HL-60 (cell line): ENCODE measurements around the gene CALHM6.

Experiments
- DNase-seq, 2 experiments: peaks; one replicate each; pipeline ENCODE4 v3.0.0-alpha.2; 2010 to 2020; ENCODE audit warnings: low read depth in 1 of 2, low spot score in 1 of 2
- H3K27ac ChIP-seq: fragments of 250-450 bp; sonication (Bioruptor Pico); replicated peaks from 2 replicates; pipeline ENCODE4 v1.5.1; 2020; ENCODE audit warnings: mild to moderate bottlenecking, moderate library complexity
- H3K27me3 ChIP-seq: fragments of 250-450 bp; sonication (Bioruptor Pico); 2 replicates; pipeline ENCODE4 v1.5.1; 2021; ENCODE audit warnings: mild to moderate bottlenecking, moderate library complexity; ENCODE audit not compliant: insufficient read depth, poor library complexity, severe bottlenecking
- H3K4me3 ChIP-seq: replicated peaks from 2 replicates; pipeline ENCODE4 v1.5.1; 2011; ENCODE audit warnings: mild to moderate bottlenecking, control low read depth, low read length; ENCODE audit not compliant: insufficient read depth
- GABPA ChIP-seq: IDR thresholded peaks from 2 replicates; pipeline ENCODE4 v1.6.1; 2012; ENCODE audit warnings: low read depth
- POLR2AphosphoS5 ChIP-seq: IDR thresholded peaks from 2 replicates; pipeline ENCODE4 v1.6.1; 2012; ENCODE audit warnings: low read depth
- SPI1 ChIP-seq: IDR thresholded peaks from 2 replicates; pipeline ENCODE4 v1.6.1; 2012; ENCODE audit warnings: low read depth, mild to moderate bottlenecking, borderline replicate concordance
- TF ChIP-seq, protein P1 (sequence below): IDR thresholded peaks from 2 replicates; pipeline ENCODE4 v1.6.1; 2012; ENCODE audit warnings: low read depth; ENCODE audit not compliant: insufficient replicate concordance
- TF ChIP-seq, protein P2 (sequence below): IDR thresholded peaks from one replicate; pipeline ENCODE4 v1.5.1; 2011; ENCODE audit warnings: low read length, control low read depth, inconsistent platforms; ENCODE audit not compliant: insufficient read depth

CALHM6 gene

DNA sequence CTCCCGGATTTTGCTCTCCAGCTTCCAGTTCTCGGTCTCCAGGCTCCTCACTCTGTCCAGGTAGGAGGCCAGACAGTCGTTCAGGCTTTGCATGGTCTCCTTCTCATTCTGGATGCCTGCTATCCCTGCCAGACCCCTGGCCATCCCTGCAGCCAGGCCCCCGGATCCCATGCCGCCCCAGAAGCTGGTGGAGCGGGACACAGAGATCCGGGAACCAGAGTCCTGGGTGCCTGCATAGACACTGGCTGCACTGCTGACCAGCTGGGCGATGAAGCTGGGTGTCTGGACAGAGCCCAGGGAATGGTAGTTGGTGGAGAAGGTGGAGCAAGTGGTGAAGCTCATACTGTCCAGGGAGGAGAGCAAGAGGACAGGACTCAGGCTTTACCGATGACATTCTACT lies 2.9 kb upstream of the CALHM6 start:
- TF ChIP-seq POLR2AphosphoS5 (no peak), GABPA (no peak), SPI1 (no peak)
- TF ChIP-seq, protein P1, sequence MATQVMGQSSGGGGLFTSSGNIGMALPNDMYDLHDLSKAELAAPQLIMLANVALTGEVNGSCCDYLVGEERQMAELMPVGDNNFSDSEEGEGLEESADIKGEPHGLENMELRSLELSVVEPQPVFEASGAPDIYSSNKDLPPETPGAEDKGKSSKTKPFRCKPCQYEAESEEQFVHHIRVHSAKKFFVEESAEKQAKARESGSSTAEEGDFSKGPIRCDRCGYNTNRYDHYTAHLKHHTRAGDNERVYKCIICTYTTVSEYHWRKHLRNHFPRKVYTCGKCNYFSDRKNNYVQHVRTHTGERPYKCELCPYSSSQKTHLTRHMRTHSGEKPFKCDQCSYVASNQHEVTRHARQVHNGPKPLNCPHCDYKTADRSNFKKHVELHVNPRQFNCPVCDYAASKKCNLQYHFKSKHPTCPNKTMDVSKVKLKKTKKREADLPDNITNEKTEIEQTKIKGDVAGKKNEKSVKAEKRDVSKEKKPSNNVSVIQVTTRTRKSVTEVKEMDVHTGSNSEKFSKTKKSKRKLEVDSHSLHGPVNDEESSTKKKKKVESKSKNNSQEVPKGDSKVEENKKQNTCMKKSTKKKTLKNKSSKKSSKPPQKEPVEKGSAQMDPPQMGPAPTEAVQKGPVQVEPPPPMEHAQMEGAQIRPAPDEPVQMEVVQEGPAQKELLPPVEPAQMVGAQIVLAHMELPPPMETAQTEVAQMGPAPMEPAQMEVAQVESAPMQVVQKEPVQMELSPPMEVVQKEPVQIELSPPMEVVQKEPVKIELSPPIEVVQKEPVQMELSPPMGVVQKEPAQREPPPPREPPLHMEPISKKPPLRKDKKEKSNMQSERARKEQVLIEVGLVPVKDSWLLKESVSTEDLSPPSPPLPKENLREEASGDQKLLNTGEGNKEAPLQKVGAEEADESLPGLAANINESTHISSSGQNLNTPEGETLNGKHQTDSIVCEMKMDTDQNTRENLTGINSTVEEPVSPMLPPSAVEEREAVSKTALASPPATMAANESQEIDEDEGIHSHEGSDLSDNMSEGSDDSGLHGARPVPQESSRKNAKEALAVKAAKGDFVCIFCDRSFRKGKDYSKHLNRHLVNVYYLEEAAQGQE = no peak
- TF ChIP-seq, protein P2, sequence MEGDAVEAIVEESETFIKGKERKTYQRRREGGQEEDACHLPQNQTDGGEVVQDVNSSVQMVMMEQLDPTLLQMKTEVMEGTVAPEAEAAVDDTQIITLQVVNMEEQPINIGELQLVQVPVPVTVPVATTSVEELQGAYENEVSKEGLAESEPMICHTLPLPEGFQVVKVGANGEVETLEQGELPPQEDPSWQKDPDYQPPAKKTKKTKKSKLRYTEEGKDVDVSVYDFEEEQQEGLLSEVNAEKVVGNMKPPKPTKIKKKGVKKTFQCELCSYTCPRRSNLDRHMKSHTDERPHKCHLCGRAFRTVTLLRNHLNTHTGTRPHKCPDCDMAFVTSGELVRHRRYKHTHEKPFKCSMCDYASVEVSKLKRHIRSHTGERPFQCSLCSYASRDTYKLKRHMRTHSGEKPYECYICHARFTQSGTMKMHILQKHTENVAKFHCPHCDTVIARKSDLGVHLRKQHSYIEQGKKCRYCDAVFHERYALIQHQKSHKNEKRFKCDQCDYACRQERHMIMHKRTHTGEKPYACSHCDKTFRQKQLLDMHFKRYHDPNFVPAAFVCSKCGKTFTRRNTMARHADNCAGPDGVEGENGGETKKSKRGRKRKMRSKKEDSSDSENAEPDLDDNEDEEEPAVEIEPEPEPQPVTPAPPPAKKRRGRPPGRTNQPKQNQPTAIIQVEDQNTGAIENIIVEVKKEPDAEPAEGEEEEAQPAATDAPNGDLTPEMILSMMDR = no peak
- no peak overlapping the region for H3K27ac ChIP-seq
- H3K27me3 ChIP-seq = no peaks in the 10 kb centered on the region
- no peak for DNase-seq
- no peak overlapping the region for H3K4me3 ChIP-seq

DNA sequence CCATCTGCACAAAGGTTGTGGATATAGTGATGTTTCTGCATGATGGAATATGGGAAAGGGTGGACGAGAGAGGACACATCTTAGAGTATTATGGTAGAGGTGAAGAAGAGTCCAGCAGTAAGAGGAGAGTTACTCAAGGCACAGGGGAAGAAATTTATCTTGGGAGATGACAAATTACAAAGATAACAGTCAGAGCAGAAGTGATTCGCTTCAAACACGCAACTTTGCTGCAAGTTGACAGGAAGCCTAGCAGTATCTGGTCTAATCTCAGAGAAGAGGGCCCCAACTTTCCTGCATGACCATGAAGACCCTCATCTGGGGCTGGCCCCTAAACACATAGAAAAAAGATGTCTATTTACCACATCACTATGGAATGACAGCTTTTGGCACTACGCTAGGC lies 1.2 kb upstream of the CALHM6 start:
- DNase-seq = no peak
- H3K27ac ChIP-seq = no peak overlapping the region
- H3K27me3 ChIP-seq = no peaks in the 10 kb centered on the region
- H3K4me3 ChIP-seq = no peak overlapping the region
- TF ChIP-seq POLR2AphosphoS5 (no peak), SPI1 (no peak), GABPA (no peak)
- TF ChIP-seq, protein P2 = no peak
- TF ChIP-seq, protein P1 = no peak

DNA sequence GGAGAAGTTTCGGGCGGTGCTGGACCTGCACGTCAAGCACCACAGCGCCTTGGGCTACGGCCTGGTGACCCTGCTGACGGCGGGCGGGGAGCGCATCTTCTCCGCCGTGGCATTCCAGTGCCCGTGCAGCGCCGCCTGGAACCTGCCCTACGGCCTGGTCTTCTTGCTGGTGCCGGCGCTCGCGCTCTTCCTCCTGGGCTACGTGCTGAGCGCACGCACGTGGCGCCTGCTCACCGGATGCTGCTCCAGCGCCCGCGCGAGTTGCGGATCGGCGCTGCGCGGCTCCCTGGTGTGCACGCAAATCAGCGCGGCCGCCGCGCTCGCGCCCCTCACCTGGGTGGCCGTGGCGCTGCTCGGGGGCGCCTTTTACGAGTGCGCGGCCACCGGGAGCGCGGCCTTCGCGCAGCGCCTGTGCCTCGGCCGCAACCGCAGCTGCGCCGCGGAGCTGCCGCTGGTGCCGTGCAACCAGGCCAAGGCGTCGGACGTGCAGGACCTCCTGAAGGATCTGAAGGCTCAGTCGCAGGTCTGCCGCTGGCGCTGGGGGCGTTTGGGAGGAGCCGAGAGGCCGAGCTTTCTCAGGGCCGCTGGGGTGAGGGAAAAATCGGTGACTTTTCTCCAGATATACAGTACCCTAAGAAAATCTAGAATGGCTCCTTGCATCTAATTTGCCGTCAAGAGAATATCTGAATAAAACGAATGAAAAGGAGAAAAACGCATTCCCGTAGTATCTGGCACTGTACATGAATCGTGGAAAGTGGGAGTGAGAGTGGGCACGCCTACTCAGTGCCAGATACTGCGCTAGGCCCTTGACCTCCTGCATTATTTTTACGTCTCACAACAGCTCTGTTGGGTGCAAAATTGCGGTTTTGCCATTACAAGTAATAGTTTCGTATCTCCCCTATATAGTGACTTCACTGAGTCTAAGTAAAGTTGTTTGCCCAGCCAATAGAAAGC lies 1.0 kb downstream of the CALHM6 start:
- peak in 1 of 2 experiments; percentile 57 for DNase-seq
- Histone ChIP-seq H3K27ac (peak overlapping the region; percentile 29; the same call in 1 of the 2 replicates), H3K27me3 (no peaks in the 10 kb centered on the region), H3K4me3 (no peak overlapping the region)
- TF ChIP-seq SPI1 (no peak), GABPA (no peak), POLR2AphosphoS5 (no peak)
- TF ChIP-seq, protein P2 = no peak
- TF ChIP-seq, protein P1 = no peak
